ENCODE results near the gene DHRS7B. TPM values are rescaled to one million over a fixed set of nuclear protein-coding genes. Genes with fewer than 3 reads are reported as not detected.

The DHRS7B gene
- total and polyA plus RNA-seq, 9 of the 15 experiments (the other 6 are each of a cell fraction or from before 2014, with no cell fraction given): 8.0 to 30.7 (median 14.8) TPM

GRCh38 chr17:21199311-21199710 is 72.5 kb downstream of the DHRS7B start:
- peak in 2 of 4 experiments; percentile 46 to 54 for DNase-seq (ENCODE audit: extremely low read depth in 1 of 4, low spot score in 3 of 4)
- no peaks in the 10 kb centered on the region for H3K9me3 ChIP-seq (replicated peaks; ENCODE audit: control insufficient read depth, insufficient read depth, low read depth, low read length)
- H3K4me1 ChIP-seq (replicated peaks in 1 of 2; ENCODE audit: control insufficient read depth in 2 of 2, insufficient read depth in 2 of 2, low read length in 2 of 2): peaks cover 0 to 32% of the 10 kb centered on the region in 2 experiments; a peak in 4 of 5 replicates
- H3K36me3 ChIP-seq (ENCODE audit: control insufficient read depth, insufficient read depth, low read length): peaks cover 22% of the 10 kb centered on the region; the same call in 1 of the 3 replicates
- FAIRE-seq: no peak
- H3K27me3 ChIP-seq (ENCODE audit: control insufficient read depth in 2 of 2, insufficient read depth in 2 of 2, low read length in 2 of 2): no peaks in the 10 kb centered on the region
- peaks cover 56% of the 10 kb centered on the region for H3K79me2 ChIP-seq (ENCODE audit: control insufficient read depth, insufficient read depth, low read length)
- in situ Hi-C loops (cut with MboI) (no loop called here), intact Hi-C loops (cut with micrococcal nuclease) (no loop called here)
- WGBS (ENCODE audit: insufficient coverage, low coverage, missing lambda C conversion rate): 20% methylated on average over 1 of the region's 9 CpGs
- POLR2A ChIA-PET: interaction anchor here (3.1 kb wide), 1 partner anchor 13 kb away, joined by 22 read pairs; the partner anchor contains the start of gene TMEM11
- BruUV-seq (replicated peaks): no TSS peak
- peaks cover 9% of the 10 kb centered on the region for H3K9me1 ChIP-seq (ENCODE audit: control insufficient read depth, insufficient read depth, low read length)
- no peak overlapping the region for H3K9ac ChIP-seq (ENCODE audit: insufficient read depth in 1 of 2, low read depth in 2 of 2, low read length in 2 of 2)
- H3K4me3 ChIP-seq: no peak overlapping the region
- CTCF ChIA-PET (ENCODE audit: low intra/inter-chr PET ratio): no interaction called here
- no peak overlapping the region for H2AFZ ChIP-seq (ENCODE audit: low read depth, low read length)
- ATAC-seq: peak; percentile 88
- H4K20me1 ChIP-seq (replicated peaks; ENCODE audit: control insufficient read depth, insufficient read depth, low read length): peaks cover 43% of the 10 kb centered on the region
- H3K27ac ChIP-seq (ENCODE audit: extremely low read depth, low read depth, low read length): no peak overlapping the region
- no peak overlapping the region for H3K4me2 ChIP-seq (ENCODE audit: insufficient read depth, low read length)
- no peak for TF ChIP-seq PHB (CRISPR knock-in tag; IDR thresholded peaks at IDR 0.05)
- no peak for TF ChIP-seq ZNF311 (CRISPR knock-in tag; IDR thresholded peaks at IDR 0.05)
- TF ChIP-seq ZBED1 (IDR thresholded peaks at IDR 0.05): no peak
- TF ChIP-seq ETV1 (tag; conservative IDR thresholded peaks at IDR 0.05; ENCODE audit: low read depth): no peak
- no peak for TF ChIP-seq RBBP5 (IDR thresholded peaks at IDR 0.05; ENCODE audit: borderline replicate concordance, insufficient read depth, low read length, poor library complexity, severe bottlenecking)
- no peak for TF ChIP-seq ZNF23 (CRISPR knock-in tag; IDR thresholded peaks at IDR 0.05)
- no peak for TF ChIP-seq ZNF133 (CRISPR knock-in tag; IDR thresholded peaks at IDR 0.05)
- TF ChIP-seq DPF2 (IDR thresholded peaks at IDR 0.05): no peak
- TF ChIP-seq SOX6 (IDR thresholded peaks at IDR 0.05): peak; percentile 15; the same call in 1 of the 2 replicates
- no peak for TF ChIP-seq ZNF121 (CRISPR knock-in tag; conservative IDR thresholded peaks at IDR 0.05)
- TF ChIP-seq, protein P1, sequence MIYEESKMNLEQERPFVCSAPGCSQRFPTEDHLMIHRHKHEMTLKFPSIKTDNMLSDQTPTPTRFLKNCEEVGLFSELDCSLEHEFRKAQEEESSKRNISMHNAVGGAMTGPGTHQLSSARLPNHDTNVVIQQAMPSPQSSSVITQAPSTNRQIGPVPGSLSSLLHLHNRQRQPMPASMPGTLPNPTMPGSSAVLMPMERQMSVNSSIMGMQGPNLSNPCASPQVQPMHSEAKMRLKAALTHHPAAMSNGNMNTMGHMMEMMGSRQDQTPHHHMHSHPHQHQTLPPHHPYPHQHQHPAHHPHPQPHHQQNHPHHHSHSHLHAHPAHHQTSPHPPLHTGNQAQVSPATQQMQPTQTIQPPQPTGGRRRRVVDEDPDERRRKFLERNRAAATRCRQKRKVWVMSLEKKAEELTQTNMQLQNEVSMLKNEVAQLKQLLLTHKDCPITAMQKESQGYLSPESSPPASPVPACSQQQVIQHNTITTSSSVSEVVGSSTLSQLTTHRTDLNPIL (CRISPR knock-in tag; IDR thresholded peaks at IDR 0.05): no peak
- TF ChIP-seq, protein P2, sequence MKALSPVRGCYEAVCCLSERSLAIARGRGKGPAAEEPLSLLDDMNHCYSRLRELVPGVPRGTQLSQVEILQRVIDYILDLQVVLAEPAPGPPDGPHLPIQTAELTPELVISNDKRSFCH (CRISPR knock-in tag; IDR thresholded peaks at IDR 0.05): no peak
- TF ChIP-seq, protein P2 (tag; IDR thresholded peaks at IDR 0.05): no peak
- no peak for TF ChIP-seq NCOA1 (IDR thresholded peaks at IDR 0.05; ENCODE audit: low read depth)
- no peak for TF ChIP-seq IFI16 (CRISPR knock-in tag; IDR thresholded peaks at IDR 0.05)
